A549 (cell line): ENCODE measurements around the gene TSPYL4. TPM values are rescaled to one million over a fixed set of nuclear protein-coding genes. Genes with fewer than 3 reads are reported as not detected.
"Not testable (repeated sequence)": the region's sequence is repeated elsewhere in the genome, so short reads cannot be mapped to it uniquely, and the experiment has no call there.

Source experiments
- ATAC-seq, 2 experiments: fragments of 200-7000 bp in 1 of 2; fragments of >200 bp in 1 of 2; cut with Nextera tagmentation in 1 of 2; cut with Tn5 transposase in 1 of 2; 3 replicates each; pipeline versions ENCODE4 v1.8.0 to v1.9.1; 2018 to 2020; ENCODE audit warnings: mild to moderate bottlenecking in 1 of 2, moderate library complexity in 1 of 2
- CTCF ChIA-PET: fragments of 300-600 bp; sonication (Branson Sonifier 250); formaldehyde crosslinking; extraction: SDS; loops from one replicate; lab custom pipeline; 2021; ENCODE audit warnings: antibody characterized with exemption, inconsistent platforms; lab: Yijun Ruan, JAX
- POLR2A ChIA-PET: fragments of 350-600 bp; formaldehyde crosslinking; extraction: SDS; loops from one replicate; lab custom pipeline; 2021; ENCODE audit warnings: antibody characterized with exemption, inconsistent platforms; lab: Yijun Ruan, JAX
- DNase-seq, 2 experiments: peaks; one replicate each; pipeline versions ENCODE4 v3.0.0 to v3.0.0-alpha.2; 2011 to 2016; ENCODE audit warnings: low read depth in 1 of 2, low spot score in 1 of 2
- FAIRE-seq: peaks from 2 replicates; lab custom pipeline; 2011; peaks lifted over from hg19 to GRCh38; lab: Jason Lieb, UNC
- H3K27ac ChIP-seq, 2 experiments: fragments of >200 bp; sonication (Bioruptor Twin); formaldehyde crosslinking; 3 replicates each; pipeline ENCODE4 v1.5.1; 2016 to 2017
- H3K4me1 ChIP-seq: fragments of >200 bp; sonication (Bioruptor Twin); formaldehyde crosslinking; 3 replicates; pipeline ENCODE4 v1.6.1; 2016
- H3K4me2 ChIP-seq: fragments of >200 bp; sonication (Bioruptor Twin); formaldehyde crosslinking; 3 replicates; pipeline ENCODE4 v1.6.1; 2016
- H3K4me3 ChIP-seq: fragments of >200 bp; sonication (Bioruptor Twin); formaldehyde crosslinking; 3 replicates; pipeline ENCODE4 v1.5.1; 2016
- H3K9me3 ChIP-seq: fragments of >200 bp; sonication (Bioruptor Twin); formaldehyde crosslinking; 3 replicates; pipeline ENCODE4 v1.6.1; 2016
- ATOH8 ChIP-seq: fragments of 250-450 bp; sonication (Bioruptor Pico); IDR thresholded peaks from 2 replicates; pipeline ENCODE4 v1.5.0; 2020; ENCODE audit warnings: low read depth, mild to moderate bottlenecking, moderate library complexity
- CBX8 ChIP-seq: fragments of 200-600 bp; sonication (generic); IDR thresholded peaks from 2 replicates; pipeline ENCODE4 v1.6.1; 2016
- CHD2 ChIP-seq: fragments of 150-350 bp; IDR thresholded peaks from 2 replicates; pipeline ENCODE4 v1.6.1; 2014; ENCODE audit warnings: low read length; ENCODE audit not compliant: partially characterized antibody
- EHF ChIP-seq: fragments of 250-450 bp; sonication (Bioruptor Pico); IDR thresholded peaks from 2 replicates; pipeline ENCODE4 v1.5.0; 2020; ENCODE audit warnings: mild to moderate bottlenecking
- EHMT2 ChIP-seq: fragments of 200-600 bp; sonication (generic); IDR thresholded peaks from 2 replicates; pipeline ENCODE4 v1.6.1; 2016; ENCODE audit warnings: antibody characterized with exemption, low read depth, mild to moderate bottlenecking, moderate library complexity
- ELK1 ChIP-seq: fragments of 150-350 bp; IDR thresholded peaks from 2 replicates; pipeline ENCODE4 v1.6.1; 2014; ENCODE audit warnings: low read depth, mild to moderate bottlenecking, low read length
- EP300 ChIP-seq, 2 experiments: fragments of >200 bp; sonication (Bioruptor Twin); formaldehyde crosslinking; IDR thresholded peaks; 2 replicates in 1 of 2; 3 replicates in 1 of 2; pipeline ENCODE4 v1.6.1; 2016 to 2017
- FOSB ChIP-seq: fragments of 250-450 bp; sonication (Bioruptor Pico); IDR thresholded peaks from 2 replicates; pipeline ENCODE4 v1.5.0; 2020; ENCODE audit warnings: mild to moderate bottlenecking, moderate library complexity
- FOSL2 ChIP-seq, 2 experiments: fragments of 450-650 bp in 1 of 2; fragments of >200 bp in 1 of 2; sonication (Bioruptor Twin) in 1 of 2; formaldehyde crosslinking; IDR thresholded peaks; 2 replicates each; pipeline versions ENCODE4 v1.5.0 to v1.6.1; 2016 to 2020; ENCODE audit warnings: mild to moderate bottlenecking in 1 of 2, moderate library complexity in 1 of 2
- FOXS1 ChIP-seq: fragments of 250-450 bp; sonication (Bioruptor Pico); IDR thresholded peaks from 2 replicates; pipeline ENCODE4 v1.5.0; 2020; ENCODE audit warnings: mild to moderate bottlenecking, moderate library complexity
- HDAC2 ChIP-seq: fragments of 200-600 bp; sonication (generic); IDR thresholded peaks from 2 replicates; pipeline ENCODE4 v1.6.1; 2016
- HOXA7 ChIP-seq: fragments of 250-450 bp; sonication (Bioruptor Pico); IDR thresholded peaks from 2 replicates; pipeline ENCODE4 v1.5.0; 2020; ENCODE audit warnings: mild to moderate bottlenecking, moderate library complexity
- JUN ChIP-seq, 2 experiments: fragments of >200 bp; sonication (Bioruptor Twin); formaldehyde crosslinking; IDR thresholded peaks; 2 replicates in 1 of 2; 3 replicates in 1 of 2; pipeline ENCODE4 v1.6.1; 2016 to 2017
- KDM1A ChIP-seq: fragments of 200-600 bp; sonication (generic); IDR thresholded peaks from 2 replicates; pipeline ENCODE4 v1.6.1; 2016; ENCODE audit warnings: low read depth, mild to moderate bottlenecking
- KDM5A ChIP-seq: fragments of 200-600 bp; sonication (generic); IDR thresholded peaks from 2 replicates; pipeline ENCODE4 v1.6.1; 2016; ENCODE audit warnings: antibody characterized with exemption, mild to moderate bottlenecking
- MAX ChIP-seq: IDR thresholded peaks from 2 replicates; pipeline ENCODE4 v1.6.1; 2012
- PHF8 ChIP-seq: fragments of 200-600 bp; sonication (generic); IDR thresholded peaks from 2 replicates; pipeline ENCODE4 v1.6.1; 2016; ENCODE audit warnings: low read depth, mild to moderate bottlenecking, antibody characterized with exemption, moderate library complexity, borderline replicate concordance
- POLR2AphosphoS2 ChIP-seq: conservative IDR thresholded peaks from 2 replicates; pipeline ENCODE4 v1.6.1; 2012; ENCODE audit warnings: low read length, improper control_type of control experiment, inconsistent platforms
- RAD21 ChIP-seq, 2 experiments: fragments of >200 bp in 1 of 2; sonication (Bioruptor Twin) in 1 of 2; formaldehyde crosslinking in 1 of 2; IDR thresholded peaks in 1 of 2; conservative IDR thresholded peaks in 1 of 2; 2 replicates in 1 of 2; 3 replicates in 1 of 2; pipeline ENCODE4 v1.6.1; 2012 to 2018; ENCODE audit warnings: inconsistent platforms in 1 of 2
- RNF2 ChIP-seq: fragments of 200-600 bp; sonication (generic); IDR thresholded peaks from 2 replicates; pipeline ENCODE4 v1.6.1; 2016; ENCODE audit warnings: low read depth, mild to moderate bottlenecking, antibody characterized with exemption, moderate library complexity, borderline replicate concordance
- SMC3 ChIP-seq: fragments of >200 bp; sonication (Bioruptor Twin); formaldehyde crosslinking; IDR thresholded peaks from 3 replicates; pipeline ENCODE4 v1.6.1; 2018; ENCODE audit warnings: inconsistent platforms
- SREBF2 ChIP-seq: fragments of 450-650 bp; IDR thresholded peaks from 2 replicates; pipeline ENCODE4 v1.6.1; 2014; ENCODE audit warnings: mild to moderate bottlenecking, moderate library complexity
- TFCP2L1 ChIP-seq: fragments of 250-450 bp; sonication (Bioruptor Pico); IDR thresholded peaks from 2 replicates; pipeline ENCODE4 v1.5.0; 2021; ENCODE audit warnings: mild to moderate bottlenecking
- TP53 ChIP-seq: fragments of 250-450 bp; sonication (Bioruptor Pico); IDR thresholded peaks from 2 replicates; pipeline ENCODE4 v1.5.0; 2021; ENCODE audit warnings: mild to moderate bottlenecking, moderate library complexity
- ZC3H11A ChIP-seq: fragments of 450-650 bp; IDR thresholded peaks from 2 replicates; pipeline ENCODE4 v1.6.1; 2014; ENCODE audit warnings: antibody characterized with exemption, mild to moderate bottlenecking
- WGBS: methylation state at CpG from one replicate; pipeline ENCODE4 v1.1.6; 2017; ENCODE audit errors: missing lambda C conversion rate; 5-methylcytosine and 5-hydroxymethylcytosine counted together
- polyA plus RNA-seq, 4 experiments: library from polyadenylated mRNA; depleted of rRNA in 3 of 4; stranded (reverse); fragments of >200 nt; fragmentation: RNase III in 1 of 4; extraction: RNeasy Plus Mini Kit Qiagen cat#74134 plus additional on column Dnase treatment in 1 of 4; gene quantifications; 2 replicates in 3 of 4; 3 replicates in 1 of 4; pipeline ENCODE4 v1.2.3, GENCODE V29; 2011 to 2017

Gene TSPYL4
- polyA plus RNA-seq, 2 of the 4 experiments (the other 2 are of a cell fraction), result 3.9 to 5.6 TPM

- TF ChIP-seq ELK1 (no peak), ZC3H11A (no peak)
Observed at GRCh38 chr6:116287689-116288282, 33.9 kb upstream of the TSPYL4 start (continued).

GRCh38 chr6:116286773-116287358 lies 33.0 kb upstream of the TSPYL4 start:
- Histone ChIP-seq H3K27ac (no peak overlapping the region), H3K9me3 (no peaks in the 10 kb centered on the region), H3K4me1 (no peaks in the 10 kb centered on the region), H3K4me3 (no peak overlapping the region), H3K4me2 (no peak overlapping the region)
- FAIRE-seq (no peak), ATAC-seq (no peak), DNase-seq (no peak)
- TF ChIP-seq FOSL2 (IDR thresholded peaks at IDR 0.05), result no peak
- no peak for TF ChIP-seq FOSL2 (CRISPR knock-in tag; IDR thresholded peaks at IDR 0.05)
- no peak for TF ChIP-seq MAX
- TF ChIP-seq SREBF2, result no peak
- TF ChIP-seq PHF8, result no peak
- TF ChIP-seq RNF2, result no peak
- TF ChIP-seq EHMT2, result no peak
- no peak for TF ChIP-seq KDM5A
- no peak for TF ChIP-seq EP300 (IDR thresholded peaks at IDR 0.05)
- no peak for TF ChIP-seq JUN (IDR thresholded peaks at IDR 0.05)
- TF ChIP-seq CHD2, result no peak
- no peak for TF ChIP-seq SMC3
- no peak for TF ChIP-seq ATOH8 (CRISPR knock-in tag)
- TF ChIP-seq TP53, result no peak
- TF ChIP-seq RAD21 (conservative IDR thresholded peaks at IDR 0.05 in 1 of 2, IDR thresholded peaks at IDR 0.05 in 1 of 2), result no peak
- ChIA-PET CTCF (interaction anchor here (0.5 to 3.3 kb wide), 40 partner anchors 9 to 492 kb away, joined by 3 to 34 read pairs (median 5); partner anchors contain the start of genes DSE, RSPH4A, RWDD1 and TSPYL1), POLR2A (interaction anchor here (1.7 to 1.8 kb wide), 2 partner anchors 8 to 85 kb away, joined by 5 to 6 read pairs; partner anchors contain the start of gene TSPYL1)
- 6% methylated on average over 1 of the region's 1 CpG for WGBS

- 59% methylated on average over 4 of the region's 4 CpGs for WGBS
- ATAC-seq, POLR2A ChIA-PET: not testable (repeated sequence)
Observed at GRCh38 chr6:116284984-116285383, 31.1 kb upstream of the TSPYL4 start.

GRCh38 chr6:116283191-116283590 lies 29.3 kb upstream of the TSPYL4 start:
- TF ChIP-seq TFCP2L1 (CRISPR knock-in tag) (no peak), HDAC2 (no peak), FOXS1 (CRISPR knock-in tag) (no peak), CBX8 (no peak), CHD2 (no peak), JUN (IDR thresholded peaks at IDR 0.05) (no peak), EHF (CRISPR knock-in tag) (no peak), POLR2AphosphoS2 (no peak), KDM1A (no peak), HOXA7 (no peak), ZC3H11A (no peak), ELK1 (no peak), FOSB (no peak), FOSL2 (IDR thresholded peaks at IDR 0.05) (no peak), FOSL2 (CRISPR knock-in tag; IDR thresholded peaks at IDR 0.05) (no peak)
- TF ChIP-seq, all 56 proteins: peak for 0
- Histone ChIP-seq H3K27ac (no peak overlapping the region), H3K4me2 (no peak overlapping the region), H3K4me3 (no peak overlapping the region), H3K4me1 (peaks cover 11% of the 10 kb centered on the region), H3K9me3 (no peaks in the 10 kb centered on the region)
- no peak for ATAC-seq
- WGBS, result 75% methylated on average over 1 of the region's 1 CpG
- DNase-seq, result no peak
- POLR2A ChIA-PET, result interaction anchor here (1.0 kb wide), 1 partner anchor 288 kb away, joined by 4 read pairs; the partner anchor contains the start of gene RWDD1
- FAIRE-seq, result no peak
- CTCF ChIA-PET, result interaction anchor here (0.8 to 1.6 kb wide), 2 partner anchors 14 to 278 kb away, joined by 3 to 4 read pairs; no protein-coding TSS in a partner anchor

More at GRCh38 chr6:116284984-116285383, 31.1 kb upstream of the TSPYL4 start:
- CTCF ChIA-PET, H3K4me3 ChIP-seq, H3K9me3 ChIP-seq, H3K4me1 ChIP-seq, H3K4me2 ChIP-seq, FAIRE-seq, DNase-seq, H3K27ac ChIP-seq: not testable (repeated sequence)
